Endothelial cell of umbilical vein (primary cell): ENCODE measurements around the gene FIGNL2. TPM values are rescaled to one million over a fixed set of nuclear protein-coding genes. Genes with fewer than 3 reads are reported as not detected.

Source experiments
- BruUV-seq: library from RNA; stranded (reverse); fragments of 400-500 nt; replicated peaks from 2 replicates; lab custom pipeline; 2021; lab: Mats Ljungman, UMichigan
- CTCF ChIA-PET: fragments of 300-600, 350-600 bp; sonication (Branson Sonifier 250); formaldehyde crosslinking; loops from one replicate; lab custom pipeline; 2021; ENCODE audit warnings: antibody characterized with exemption, inconsistent platforms; lab: Charles Lee
- POLR2A ChIA-PET: fragments of 300-600, 350-600 bp; sonication (Branson Sonifier 250); formaldehyde crosslinking; loops from one replicate; lab custom pipeline; 2021; ENCODE audit warnings: antibody characterized with exemption, inconsistent platforms; lab: Charles Lee
- DNase-seq: peaks from one replicate; pipeline ENCODE4 v3.0.0-alpha.2; 2011; ENCODE audit warnings: low read depth, low spot score
- FAIRE-seq: peaks from 2 replicates; lab custom pipeline; 2011; peaks lifted over from hg19 to GRCh38; lab: Jason Lieb, UNC
- H2AFZ ChIP-seq: 2 replicates; pipeline ENCODE4 v1.6.0; 2012; ENCODE audit warnings: low read depth, low read length, control low read depth, inconsistent platforms
- H3K27ac ChIP-seq: 2 replicates; pipeline ENCODE4 v1.5.1; 2011; ENCODE audit warnings: low read depth, mild to moderate bottlenecking, control low read depth, low read length, moderate library complexity; ENCODE audit not compliant: insufficient read depth
- H3K27me3 ChIP-seq, 2 experiments: 2 replicates each; pipeline versions ENCODE4 v1.6.0 to v1.6.1; 2011; ENCODE audit warnings: low read length in 2 of 2, mixed read lengths in 1 of 2; ENCODE audit not compliant: control insufficient read depth in 2 of 2, insufficient read depth in 2 of 2
- H3K36me3 ChIP-seq, 2 experiments: 2 replicates in 1 of 2; 3 replicates in 1 of 2; pipeline ENCODE4 v1.5.1; 2011; ENCODE audit warnings: low read length in 2 of 2, mild to moderate bottlenecking in 1 of 2, moderate library complexity in 1 of 2; ENCODE audit not compliant: control insufficient read depth in 2 of 2, insufficient read depth in 2 of 2; ENCODE audit errors: extremely low read depth in 1 of 2
- H3K4me1 ChIP-seq: 3 replicates; pipeline ENCODE4 v1.5.1; 2011; ENCODE audit warnings: mild to moderate bottlenecking, low read length; ENCODE audit not compliant: control insufficient read depth, insufficient read depth; ENCODE audit errors: extremely low read depth
- H3K4me2 ChIP-seq: 2 replicates; pipeline ENCODE4 v1.6.1; 2011; ENCODE audit warnings: low read length, control low read depth, mixed read lengths; ENCODE audit not compliant: insufficient read depth
- H3K4me3 ChIP-seq, 3 experiments: fragments of 200-600 bp in 1 of 3; sonication (generic), shearing (Covaris generic) in 1 of 3; replicated peaks in 1 of 3; 2 replicates each; pipeline ENCODE4 v1.5.1; 2011 to 2016; ENCODE audit warnings: control low read depth in 3 of 3, low read length in 3 of 3, mild to moderate bottlenecking in 2 of 3, inconsistent platforms in 1 of 3, low read depth in 1 of 3, moderate library complexity in 1 of 3; ENCODE audit not compliant: insufficient read depth in 1 of 3
- H3K79me2 ChIP-seq: 2 replicates; pipeline ENCODE4 v1.6.0; 2012; ENCODE audit warnings: low read length, inconsistent platforms; ENCODE audit not compliant: control insufficient read depth, insufficient read depth
- H3K9ac ChIP-seq: replicated peaks from 2 replicates; pipeline ENCODE3; 2011; ENCODE audit warnings: low read length, control low read depth; ENCODE audit not compliant: insufficient read depth; ENCODE audit errors: extremely low read depth
- H3K9me1 ChIP-seq: replicated peaks from 3 replicates; pipeline ENCODE4 v1.6.0; 2011; ENCODE audit warnings: mild to moderate bottlenecking, low read length; ENCODE audit not compliant: control insufficient read depth, insufficient read depth; ENCODE audit errors: extremely low read depth
- H3K9me3 ChIP-seq: replicated peaks from 2 replicates; pipeline ENCODE4 v1.5.1; 2012; ENCODE audit warnings: low read length, inconsistent platforms; ENCODE audit not compliant: control insufficient read depth, insufficient read depth
- H4K20me1 ChIP-seq: replicated peaks from 2 replicates; pipeline ENCODE3; 2011; ENCODE audit warnings: mild to moderate bottlenecking, low read length; ENCODE audit not compliant: control insufficient read depth, insufficient read depth; ENCODE audit errors: extremely low read depth
- EZH2 ChIP-seq: IDR thresholded peaks from 2 replicates; pipeline ENCODE4 v1.6.1; 2012; ENCODE audit warnings: borderline replicate concordance, low read depth, mild to moderate bottlenecking, moderate library complexity, low read length, inconsistent platforms; ENCODE audit not compliant: severe bottlenecking
- GATA2 ChIP-seq: IDR thresholded peaks from 2 replicates; pipeline ENCODE4 v1.7.0; 2011; ENCODE audit warnings: low read depth, mild to moderate bottlenecking, moderate library complexity, mixed read lengths, low read length; ENCODE audit not compliant: insufficient read length, insufficient read depth
- JUN ChIP-seq: IDR thresholded peaks from 2 replicates; pipeline ENCODE4 v1.6.1; 2011; ENCODE audit warnings: borderline replicate concordance, low read depth; ENCODE audit not compliant: insufficient read length, insufficient read depth
- MYC ChIP-seq: IDR thresholded peaks from one replicate; pipeline ENCODE4 v1.6.1; 2011; ENCODE audit warnings: mild to moderate bottlenecking, low read depth, low read length
- POLR2AphosphoS5 ChIP-seq: IDR thresholded peaks from 2 replicates; pipeline ENCODE4 v1.6.1; 2012; ENCODE audit warnings: low read depth, mild to moderate bottlenecking, control low read depth, low read length, moderate library complexity; ENCODE audit not compliant: insufficient read depth
- dilution Hi-C: fragments of 300-500 bp; cut with MboI; formaldehyde crosslinking; loops from one replicate; pipeline ENCODE4 v1.15.0; 2019; ENCODE audit warnings: low sequenced_read_pairs; ENCODE audit not compliant: extremely low pct_ligation_motif_present
- intact Hi-C: fragments of 100-400 bp; cut with micrococcal nuclease; formaldehyde crosslinking; loops from one replicate; pipeline ENCODE4 v1.10.0; 2022
- polyA plus RNA-seq, 4 experiments: library from polyadenylated mRNA; depleted of rRNA in 3 of 4; stranded (reverse) in 3 of 4; unstranded in 1 of 4; fragments of >200 nt; gene quantifications; 2 replicates each; pipeline versions ENCODE4 v1.2.1 to v1.2.3, GENCODE V29; 2011 to 2012; ENCODE audit warnings: missing spikeins in 1 of 4
- total RNA-seq: library from RNA; stranded (reverse); gene quantifications from 2 replicates; pipeline ENCODE4 v1.2.3, GENCODE V29; 2021
- TF ChIP-seq, protein P1 (sequence below): IDR thresholded peaks from 2 replicates; pipeline ENCODE4 v1.6.1; 2011; ENCODE audit not compliant: insufficient read depth, insufficient read length

Gene FIGNL2
- total and polyA plus RNA-seq, 2 donors (not counting 3 experiments of a cell fraction or from before 2014, with no cell fraction given) = 1.4 to 2.4 TPM

DNA sequence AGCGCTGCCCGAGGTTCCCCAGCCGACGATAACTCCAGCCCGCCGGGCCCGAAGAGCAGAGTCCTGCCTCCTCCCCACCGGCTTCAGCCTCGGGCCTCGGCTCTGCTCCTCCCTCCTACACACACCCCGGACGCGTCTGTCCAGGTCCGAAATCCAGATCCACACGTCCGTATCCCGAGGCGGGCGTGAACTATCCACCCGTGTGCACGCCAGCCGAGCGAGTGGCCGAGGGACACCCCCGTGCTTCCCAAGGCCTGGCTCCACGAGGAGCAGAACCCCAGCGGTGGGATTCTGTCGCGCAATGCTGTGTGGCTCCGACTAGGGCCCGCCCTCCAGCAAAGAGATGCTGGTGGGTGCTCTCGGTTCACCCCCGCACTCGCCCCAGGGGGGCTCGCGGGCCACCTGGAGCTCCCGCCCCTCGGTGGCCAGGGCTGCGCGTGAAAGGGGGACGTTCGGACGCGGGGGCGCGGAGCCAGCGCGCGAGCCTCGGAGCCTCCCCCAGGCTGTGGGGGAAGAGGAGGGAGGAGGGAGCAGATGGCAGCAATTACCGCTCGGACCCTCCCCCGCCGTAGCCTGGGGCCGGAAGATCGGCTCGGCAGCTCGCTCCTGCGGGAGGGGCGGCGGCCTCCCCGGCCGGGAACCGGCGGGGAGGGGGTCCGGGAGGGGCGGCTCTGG is 20.4 kb upstream of the FIGNL2 start:
- no peaks in the 10 kb centered on the region for H4K20me1 ChIP-seq
- peak overlapping the region; percentile 63 for H3K9ac ChIP-seq
- FAIRE-seq = no peak
- no peak overlapping the region for H3K27ac ChIP-seq
- no peaks in the 10 kb centered on the region for H3K36me3 ChIP-seq
- ChIA-PET CTCF (interaction anchor here (1.3 to 3.4 kb wide), 2 partner anchors 18 to 45 kb away, joined by 4 to 13 read pairs; no protein-coding TSS in a partner anchor), POLR2A (no interaction called here)
- dilution Hi-C loops (no loop called here), intact Hi-C loops (no loop called here)
- H3K9me3 ChIP-seq = no peaks in the 10 kb centered on the region
- no peak for DNase-seq
- H2AFZ ChIP-seq = peak overlapping the region; percentile 78
- no TSS peak for BruUV-seq
- no peaks in the 10 kb centered on the region for H3K9me1 ChIP-seq
- peak overlapping the region; percentile 61 for H3K4me2 ChIP-seq
- no peaks in the 10 kb centered on the region for H3K27me3 ChIP-seq
- no peaks in the 10 kb centered on the region for H3K79me2 ChIP-seq
- H3K4me1 ChIP-seq = peaks cover 6% of the 10 kb centered on the region
- peak overlapping the region; percentile 13 to 23 (median 22) for H3K4me3 ChIP-seq
- TF ChIP-seq EZH2 (no peak), MYC (no peak), GATA2 (no peak), POLR2AphosphoS5 (no peak), JUN (no peak)
- TF ChIP-seq, protein P1, sequence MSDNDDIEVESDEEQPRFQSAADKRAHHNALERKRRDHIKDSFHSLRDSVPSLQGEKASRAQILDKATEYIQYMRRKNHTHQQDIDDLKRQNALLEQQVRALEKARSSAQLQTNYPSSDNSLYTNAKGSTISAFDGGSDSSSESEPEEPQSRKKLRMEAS = no peak
